HCT116 (cell line): ENCODE measurements around the gene FBH1. TPM values are rescaled to one million over a fixed set of nuclear protein-coding genes. Genes with fewer than 3 reads are reported as not detected.

Source experiments
- ATAC-seq: fragments of 200-7000 bp; cut with Tn5 transposase; 2 replicates; pipeline ENCODE4 v1.9.1; 2020; ENCODE audit warnings: mild to moderate bottlenecking, moderate library complexity
- BruUV-seq: library from RNA; stranded (reverse); fragments of 400-500 nt; replicated peaks from 2 replicates; lab custom pipeline; 2021; lab: Mats Ljungman, UMichigan
- CTCF ChIA-PET: fragments of 300-600 bp; sonication (Branson Sonifier 250); formaldehyde crosslinking; loops from one replicate; lab custom pipeline; 2021; ENCODE audit warnings: antibody characterized with exemption; lab: Charles Lee
- POLR2A ChIA-PET: fragments of 300-600, 350-600 bp; sonication (Branson Sonifier 250); formaldehyde crosslinking; loops from one replicate; lab custom pipeline; 2021; ENCODE audit warnings: antibody characterized with exemption; lab: Charles Lee
- RAD21 ChIA-PET, 2 experiments: fragments of 300-600 bp; sonication (Branson Sonifier 250); formaldehyde crosslinking; loops; one replicate each; lab custom pipeline; 2023; ENCODE audit warnings: low total read pairs in 2 of 2; ENCODE audit not compliant: uncharacterized antibody in 2 of 2, unreplicated experiment in 2 of 2, low non-redundant PET in 1 of 2; lab: Charles Lee
- DNase-seq: peaks from one replicate; pipeline ENCODE4 v3.0.0-alpha.2; 2010; ENCODE audit warnings: low read depth, low spot score
- H2AFZ ChIP-seq: fragments of 200-600 bp; shearing (Covaris generic), sonication (generic); 2 replicates; pipeline ENCODE4 v1.6.1; 2017; ENCODE audit warnings: low read depth, mixed run types, mixed read lengths, antibody characterized with exemption, low read length; ENCODE audit not compliant: poor library complexity, severe bottlenecking
- H3K27ac ChIP-seq: 2 replicates; pipeline ENCODE4 v1.5.1; 2012; ENCODE audit warnings: low read depth, low read length
- H3K27me3 ChIP-seq: fragments of 200-600 bp; sonication (generic); 2 replicates; pipeline ENCODE4 v1.6.1; 2016; ENCODE audit warnings: mixed run types, low read length, mixed read lengths; ENCODE audit not compliant: insufficient read depth
- H3K36me3 ChIP-seq, 2 experiments: fragments of 200-500 bp in 1 of 2; fragments of 200-600 bp in 1 of 2; sonication (Bioruptor generic) in 1 of 2; sonication (generic) in 1 of 2; 2 replicates each; pipeline versions ENCODE4 v1.5.1 to v1.6.1; 2014 to 2016; ENCODE audit warnings: low read length in 2 of 2, inconsistent platforms in 1 of 2, mixed read lengths in 1 of 2, mixed run types in 1 of 2; ENCODE audit not compliant: insufficient read depth in 2 of 2, control insufficient read depth in 1 of 2
- H3K4me1 ChIP-seq, 2 experiments: fragments of 200-600 bp in 1 of 2; sonication (generic) in 1 of 2; 2 replicates each; pipeline versions ENCODE4 v1.5.1 to v1.6.1; 2012 to 2017; ENCODE audit warnings: low read length in 2 of 2, inconsistent platforms in 1 of 2, mild to moderate bottlenecking in 1 of 2, mixed read lengths in 1 of 2, mixed run types in 1 of 2, moderate library complexity in 1 of 2; ENCODE audit not compliant: insufficient read depth in 2 of 2, control insufficient read depth in 1 of 2
- H3K4me2 ChIP-seq: fragments of 200-600 bp; sonication (generic); 2 replicates; pipeline ENCODE4 v1.6.1; 2017; ENCODE audit warnings: mixed run types, low read length, mixed read lengths
- H3K4me3 ChIP-seq, 2 experiments: fragments of 200-600 bp in 1 of 2; sonication (generic) in 1 of 2; replicated peaks in 1 of 2; 2 replicates each; pipeline ENCODE4 v1.5.1; 2011 to 2016; ENCODE audit warnings: low read length in 2 of 2, control low read depth in 1 of 2, low read depth in 1 of 2, mild to moderate bottlenecking in 1 of 2, mixed read lengths in 1 of 2, mixed run types in 1 of 2
- H3K79me2 ChIP-seq: fragments of 200-600 bp; sonication (generic); 2 replicates; pipeline ENCODE4 v1.6.1; 2017; ENCODE audit warnings: mild to moderate bottlenecking, mixed run types, low read length, moderate library complexity, mixed read lengths; ENCODE audit not compliant: insufficient read depth
- H3K9ac ChIP-seq: fragments of 200-600 bp; sonication (generic); 2 replicates; pipeline ENCODE4 v1.6.1; 2016; ENCODE audit warnings: low read length, mixed read lengths
- H3K9me2 ChIP-seq: fragments of 200-600 bp; sonication (generic), shearing (Covaris generic); 2 replicates; pipeline ENCODE4 v1.6.1; 2017; ENCODE audit warnings: mixed run types, mild to moderate bottlenecking, moderate library complexity; ENCODE audit not compliant: insufficient read depth
- H3K9me3 ChIP-seq, 2 experiments: fragments of 200-500 bp in 1 of 2; fragments of 200-600 bp in 1 of 2; sonication (Bioruptor generic) in 1 of 2; sonication (generic) in 1 of 2; 2 replicates each; pipeline ENCODE4 v1.6.1; 2014 to 2017; ENCODE audit warnings: low read length in 2 of 2, mixed read lengths in 2 of 2, inconsistent platforms in 1 of 2, low read depth in 1 of 2, mild to moderate bottlenecking in 1 of 2, mixed run types in 1 of 2, moderate library complexity in 1 of 2; ENCODE audit not compliant: control insufficient read depth in 1 of 2, insufficient read depth in 1 of 2
- H4K20me1 ChIP-seq: fragments of 200-600 bp; sonication (generic), shearing (Covaris generic); 2 replicates; pipeline ENCODE4 v1.6.1; 2017; ENCODE audit warnings: mixed run types, mild to moderate bottlenecking, moderate library complexity; ENCODE audit not compliant: insufficient read depth
- ATF3 ChIP-seq: IDR thresholded peaks from 2 replicates; pipeline ENCODE4 v1.6.1; 2012
- CBX3 ChIP-seq: IDR thresholded peaks from 2 replicates; pipeline ENCODE4 v1.6.1; 2012; ENCODE audit warnings: low read depth
- CEBPB ChIP-seq: IDR thresholded peaks from 2 replicates; pipeline ENCODE4 v1.6.1; 2012; ENCODE audit warnings: low read depth
- CTCF ChIP-seq, 3 experiments: fragments of 200-600 bp in 1 of 3; sonication (generic) in 1 of 3; IDR thresholded peaks in 2 of 3; conservative IDR thresholded peaks in 1 of 3; 2 replicates each; pipeline ENCODE4 v1.5.1; 2012 to 2017; ENCODE audit warnings: low read depth in 2 of 3, low read length in 2 of 3, antibody characterized with exemption in 1 of 3, borderline replicate concordance in 1 of 3, control low read depth in 1 of 3, mild to moderate bottlenecking in 1 of 3, mixed read lengths in 1 of 3, mixed run types in 1 of 3, moderate library complexity in 1 of 3; ENCODE audit not compliant: insufficient read depth in 1 of 3
- ELF1 ChIP-seq: IDR thresholded peaks from 2 replicates; pipeline ENCODE4 v1.6.1; 2012; ENCODE audit warnings: low read depth, borderline replicate concordance
- EZH2phosphoT487 ChIP-seq: fragments of 200-600 bp; IDR thresholded peaks from 2 replicates; pipeline ENCODE4 v1.6.1; 2018; ENCODE audit warnings: antibody characterized with exemption, borderline replicate concordance
- FOSL1 ChIP-seq: IDR thresholded peaks from 2 replicates; pipeline ENCODE4 v1.6.1; 2012; ENCODE audit warnings: low read depth
- POLR2AphosphoS5 ChIP-seq: IDR thresholded peaks from 2 replicates; pipeline ENCODE4 v1.6.1; 2011; ENCODE audit warnings: mild to moderate bottlenecking, low read depth, low read length, moderate library complexity
- RAD21 ChIP-seq: IDR thresholded peaks from 2 replicates; pipeline ENCODE4 v1.6.1; 2012; ENCODE audit warnings: low read depth, mild to moderate bottlenecking
- REST ChIP-seq: IDR thresholded peaks from 2 replicates; pipeline ENCODE4 v1.6.1; 2012; ENCODE audit warnings: low read depth
- SP1 ChIP-seq: IDR thresholded peaks from 2 replicates; pipeline ENCODE4 v1.6.1; 2012; ENCODE audit warnings: low read depth
- SRF ChIP-seq: IDR thresholded peaks from 2 replicates; pipeline ENCODE4 v1.6.1; 2012; ENCODE audit warnings: low read depth
- TCF7L2 ChIP-seq: IDR thresholded peaks from 2 replicates; pipeline ENCODE4 v1.7.0; 2011; ENCODE audit warnings: borderline replicate concordance, inconsistent platforms; ENCODE audit not compliant: insufficient read depth, insufficient read length; ENCODE audit errors: extremely low read depth
- ZBTB33 ChIP-seq: IDR thresholded peaks from 2 replicates; pipeline ENCODE4 v1.6.1; 2011; ENCODE audit warnings: mild to moderate bottlenecking, low read length, moderate library complexity; ENCODE audit not compliant: insufficient replicate concordance; ENCODE audit errors: extremely low read depth
- ZFX ChIP-seq: fragments of 450-650 bp; IDR thresholded peaks from 2 replicates; pipeline ENCODE4 v1.6.1; 2017
- ZNF274 ChIP-seq: fragments of 200-500 bp; sonication (Bioruptor generic); IDR thresholded peaks from 2 replicates; pipeline ENCODE4 v1.6.1; 2014; ENCODE audit warnings: mild to moderate bottlenecking, low read depth, low read length, inconsistent platforms
- intact Hi-C: fragments of 100-400 bp; cut with micrococcal nuclease; formaldehyde crosslinking; loops from 2 replicates; pipeline ENCODE4 v1.10.0; 2022
- total RNA-seq: library from RNA; stranded (reverse); gene quantifications from one replicate; pipeline ENCODE4 v1.2.1, GENCODE V29; 2021; ENCODE audit not compliant: unreplicated experiment

The FBH1 gene
- total RNA-seq, 1 experiment from 2014 or later = 70.2 TPM

- Histone ChIP-seq H3K9me3 (no peaks in the 10 kb centered on the region), H3K36me3 (no peaks in the 10 kb centered on the region), H3K79me2 (no peaks in the 10 kb centered on the region), H3K4me2 (no peak overlapping the region), H4K20me1 (no peaks in the 10 kb centered on the region), H3K27me3 (no peaks in the 10 kb centered on the region), H3K9ac (no peak overlapping the region), H3K9me2 (no peaks in the 10 kb centered on the region), H3K4me1 (peaks cover 0 to 3% of the 10 kb centered on the region in 2 experiments; a peak in 2 of 4 replicates), H3K4me3 (no peak overlapping the region), H2AFZ (no peak overlapping the region), H3K27ac (no peak overlapping the region)
- POLR2A ChIA-PET = no interaction called here
- RAD21 ChIA-PET = no interaction called here
- TF ChIP-seq SRF (no peak), SP1 (no peak), CEBPB (no peak), CBX3 (no peak), REST (no peak), ATF3 (no peak), EZH2phosphoT487 (no peak), ZFX (no peak), ZBTB33 (no peak), RAD21 (no peak), ELF1 (no peak), CTCF (IDR thresholded peaks at IDR 0.05 in 2 of 3, conservative IDR thresholded peaks at IDR 0.05 in 1 of 3; ENCODE audit: borderline replicate concordance in 1 of 3, insufficient read depth in 1 of 3, low read depth in 2 of 3, low read length in 2 of 3) (no peak), ZNF274 (no peak), POLR2AphosphoS5 (no peak), TCF7L2 (no peak), FOSL1 (no peak)
- CTCF ChIA-PET = no interaction called here
- no peak for ATAC-seq
- no TSS peak for BruUV-seq
- intact Hi-C loops = no loop called here
- DNase-seq = no peak
Measured at GRCh38 chr10:5983774-5984173, 93.7 kb downstream of the FBH1 start.
